Stimulated activated CD4-positive, alpha-beta T cell treated with anti-CD3 and anti-CD28 coated beads, Interleukin-4, amount 100 ng/mL, for 24 hours (primary cell): Measurements from ENCODE around the gene MELK.

Experiments used
- DNase-seq: peaks from one replicate; pipeline ENCODE4 v3.0.0-alpha.2; 2020

Gene MELK

GRCh38 chr9:36584620-36585460 is 12.1 kb downstream of the MELK start:
- no peak for DNase-seq

GRCh38 chr9:36590231-36590630 is 17.5 kb downstream of the MELK start:
- no peak for DNase-seq

GRCh38 chr9:36592801-36593583 is 20.3 kb downstream of the MELK start:
- DNase-seq: no peak

DNA sequence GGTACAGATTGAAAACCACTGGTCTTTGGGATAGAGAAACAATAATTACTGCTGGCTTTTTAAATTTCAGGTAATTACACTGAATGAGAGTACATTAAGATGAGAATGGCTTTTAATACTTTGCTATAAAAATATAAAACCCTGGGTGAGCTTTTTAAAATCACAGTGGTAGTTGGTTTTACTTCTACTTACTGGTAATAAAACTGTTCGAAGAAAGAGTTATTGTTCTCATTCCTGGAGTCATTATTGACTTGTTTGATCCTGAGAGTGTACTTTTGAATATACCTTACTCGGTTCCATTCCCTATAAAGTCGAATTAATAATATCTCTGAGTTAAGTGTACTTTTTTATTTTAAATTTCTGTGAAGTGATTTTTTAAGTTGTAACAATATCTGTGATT is 21.5 kb downstream of the MELK start:
- no peak for DNase-seq

- no peak for DNase-seq
These were observed 24.9 kb downstream of the MELK start for GRCh38 chr9:36597412-36598178.

GRCh38 chr9:36598273-36598672 is 25.6 kb downstream of the MELK start:
- DNase-seq: no peak

DNA sequence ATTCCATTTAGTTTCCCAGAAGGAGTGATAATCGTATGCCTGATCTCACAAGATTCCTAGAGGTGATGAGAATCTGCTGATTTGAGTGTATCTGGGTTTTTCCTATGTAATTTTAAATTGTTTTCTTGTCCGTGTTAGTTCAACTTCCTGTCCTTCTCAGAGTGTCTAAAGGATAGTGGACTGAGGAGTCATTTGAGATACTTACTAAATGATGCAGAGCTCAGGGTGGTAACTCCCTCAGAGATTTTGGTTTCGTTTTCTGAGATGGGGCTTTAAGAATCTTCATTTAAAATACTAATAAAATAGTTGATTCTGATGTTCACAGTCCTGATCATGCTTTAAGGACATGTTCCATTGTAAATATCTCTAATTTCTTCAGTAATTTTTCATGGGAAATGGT is 30.3 kb downstream of the MELK start:
- DNase-seq: no peak

DNA sequence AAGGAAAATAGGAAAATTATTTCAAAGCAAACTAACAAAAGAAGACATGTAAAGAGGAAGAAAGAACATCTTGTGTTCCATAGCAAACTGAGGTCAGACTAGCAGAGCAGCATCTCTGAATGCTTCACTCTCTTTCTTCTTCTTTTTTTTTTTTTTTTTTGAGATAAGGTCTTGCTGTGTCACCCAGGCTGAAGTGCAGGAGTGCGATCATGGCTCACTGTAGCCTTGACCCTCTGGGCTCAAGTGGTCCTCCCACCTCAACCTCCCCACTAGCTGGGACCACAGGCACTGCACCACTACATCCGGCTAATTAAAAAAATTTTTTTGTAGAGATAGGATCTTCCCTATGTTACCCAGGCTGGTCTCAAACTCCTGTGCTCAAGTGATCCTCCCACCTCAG is 36.6 kb downstream of the MELK start:
- no peak for DNase-seq

DNA sequence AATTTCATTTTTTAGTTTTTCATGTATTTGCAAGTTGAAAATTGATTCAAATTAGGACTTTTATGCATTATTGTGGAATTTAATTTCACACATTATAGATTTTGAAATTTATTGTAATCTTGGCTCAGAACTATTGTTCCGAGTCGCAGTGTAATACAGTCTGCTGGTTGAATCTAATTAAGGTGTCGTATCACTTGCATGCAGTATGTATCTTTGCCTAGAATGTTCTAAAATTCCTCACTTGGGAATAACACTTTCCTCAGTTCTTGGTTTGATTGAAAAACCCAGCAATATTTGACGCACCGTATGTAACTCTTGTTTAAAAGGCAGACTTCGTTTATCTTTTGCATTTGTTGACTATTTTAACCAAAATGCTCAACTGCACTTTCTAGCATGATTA is 49.4 kb downstream of the MELK start:
- no peak for DNase-seq

DNA sequence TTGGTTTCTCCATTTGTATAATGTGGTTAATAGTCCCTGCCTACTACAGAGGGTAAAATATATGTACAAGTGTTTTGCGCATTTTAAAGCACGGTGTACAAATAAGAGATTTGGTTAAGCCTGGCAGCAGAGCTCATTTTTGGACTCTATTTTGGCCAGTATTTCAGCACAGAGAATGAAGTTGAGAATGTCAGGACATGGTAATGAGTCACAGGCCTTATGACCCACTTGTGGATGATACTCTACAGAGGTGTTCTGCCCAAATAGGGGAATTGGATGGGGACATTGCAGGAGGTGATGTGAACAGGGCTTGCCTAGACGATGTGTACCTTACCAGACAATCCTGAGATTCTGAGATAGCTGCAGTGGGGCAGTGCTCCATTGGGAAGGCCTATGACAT is 50.6 kb downstream of the MELK start:
- no peak for DNase-seq

DNA sequence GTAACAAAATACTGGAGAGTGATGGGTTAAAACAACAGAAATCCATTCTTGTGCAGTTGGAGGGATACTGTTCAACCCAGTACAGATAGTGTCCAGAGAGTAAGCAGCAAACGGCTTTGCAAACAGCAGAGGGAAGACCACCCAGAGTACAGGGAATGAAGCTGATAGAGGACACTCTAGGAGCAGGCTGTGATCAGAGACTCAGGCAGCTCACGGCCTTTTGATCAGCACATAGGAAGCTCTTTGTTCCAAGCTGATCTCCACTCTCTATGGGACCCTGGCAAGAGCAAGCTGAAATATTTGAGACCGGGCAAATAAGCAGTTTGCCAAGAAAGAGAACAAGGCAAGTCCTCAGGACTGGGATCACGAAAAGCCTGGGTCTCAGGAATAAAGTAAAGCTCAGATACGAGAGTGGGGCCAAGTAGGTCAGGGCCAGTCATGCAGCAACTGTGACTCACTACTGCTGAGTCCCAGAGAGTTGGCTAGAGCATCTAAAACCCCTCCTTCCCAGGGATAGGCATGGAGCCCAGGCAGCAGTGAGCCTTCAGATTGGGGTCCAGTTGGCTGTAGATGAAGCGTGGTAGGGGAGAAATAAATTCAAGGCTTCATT is 52.4 kb downstream of the MELK start:
- DNase-seq: no peak

GRCh38 chr9:36632892-36633291 is 60.2 kb downstream of the MELK start:
- DNase-seq: no peak

GRCh38 chr9:36637491-36638270 is 65.0 kb downstream of the MELK start:
- no peak for DNase-seq

DNA sequence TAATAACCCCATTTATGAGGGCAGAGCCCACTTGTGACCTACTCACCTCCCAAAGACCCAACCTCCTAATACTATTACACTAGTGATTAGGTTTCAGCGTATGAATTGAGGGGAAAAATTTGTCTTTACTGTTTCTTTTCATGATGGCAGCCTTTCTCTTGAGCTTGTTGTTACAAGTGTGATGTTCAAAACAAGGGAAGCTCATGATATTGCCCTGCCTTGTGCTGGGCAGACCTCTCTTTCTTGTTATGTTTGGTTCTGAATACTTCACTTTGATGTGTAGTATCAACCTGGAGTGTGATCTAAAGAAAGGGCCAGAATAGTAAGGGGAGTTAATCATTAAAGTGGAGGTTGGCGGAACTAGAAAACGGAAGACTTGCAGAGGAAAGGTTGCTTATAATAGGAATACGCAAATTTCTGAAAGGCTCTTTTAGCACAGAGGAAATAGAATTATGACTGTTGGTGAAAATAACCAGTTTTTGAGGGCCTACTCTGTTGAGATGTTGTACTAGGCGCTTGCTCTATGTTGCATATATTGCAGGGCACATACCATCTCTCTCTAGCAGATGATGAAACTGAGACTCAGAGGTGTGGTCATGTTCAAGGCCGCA is 68.2 kb downstream of the MELK start:
- no peak for DNase-seq

- no peak for DNase-seq
These were observed 70.1 kb downstream of the MELK start for GRCh38 chr9:36642817-36643216.

- no peak for DNase-seq
These were observed 84.1 kb downstream of the MELK start for GRCh38 chr9:36656842-36657241.

- no peak for DNase-seq
These were observed 86.8 kb downstream of the MELK start for GRCh38 chr9:36659500-36659899.

GRCh38 chr9:36664806-36665205 is 92.1 kb downstream of the MELK start:
- DNase-seq: no peak

GRCh38 chr9:36665387-36665786 is 92.7 kb downstream of the MELK start:
- no peak for DNase-seq

DNA sequence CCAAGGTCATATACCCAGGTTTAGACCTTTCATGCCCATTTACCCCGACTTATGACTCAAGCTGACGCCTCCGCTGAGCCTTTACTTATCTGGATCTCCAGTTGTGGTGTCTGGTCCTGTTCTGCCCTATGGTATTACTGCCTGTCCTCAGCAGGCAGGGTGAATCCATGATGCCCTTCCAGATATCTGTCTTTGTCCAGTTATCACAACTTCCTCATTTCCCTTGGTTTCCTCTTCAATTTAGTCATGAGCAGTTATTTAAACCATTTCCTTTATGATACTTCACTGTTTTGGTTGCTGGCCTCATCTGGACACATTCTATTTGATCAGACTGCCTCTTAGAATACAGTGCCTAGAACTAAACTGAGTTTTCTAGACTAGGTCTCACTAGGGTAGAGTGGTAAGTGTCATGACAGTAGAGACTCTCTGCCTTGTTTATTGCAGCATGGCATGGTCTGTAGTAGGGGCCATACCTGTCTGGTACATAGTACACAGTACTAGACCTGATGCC is 93.3 kb downstream of the MELK start:
- DNase-seq: no peak

GRCh38 chr9:36671561-36671960 is 98.9 kb downstream of the MELK start:
- no peak for DNase-seq

DNA sequence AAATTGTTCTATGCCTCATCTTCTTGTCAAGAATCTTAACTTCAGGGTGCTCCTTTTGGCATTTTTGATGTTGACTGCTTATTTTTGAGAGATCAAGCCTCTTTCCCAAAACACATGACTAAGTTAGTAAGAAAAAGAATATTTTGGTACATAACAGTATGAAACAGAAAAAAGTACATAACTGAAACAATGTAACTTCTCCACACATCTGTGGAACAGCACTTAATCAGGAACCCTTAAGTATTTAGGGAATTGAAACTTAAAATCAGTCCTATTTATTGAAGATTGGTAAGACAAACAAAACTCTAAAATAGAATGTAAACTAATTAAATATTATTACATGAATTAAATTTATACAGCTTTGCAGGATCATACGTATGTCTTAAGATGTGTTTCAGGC is 103.4 kb downstream of the MELK start:
- DNase-seq: no peak
